ENCODE data around the gene RPS19. TPM values are rescaled to one million over a fixed set of nuclear protein-coding genes. Genes with fewer than 3 reads are reported as not detected.

Gene RPS19
- total RNA-seq, 1 experiment from 2014 or later = 3,020 TPM

GRCh38 chr19:41861116-41861768, 1.2 kb downstream of the RPS19 start:
- Histone ChIP-seq H3K27ac (ENCODE audit: low read depth, low read length) (peak overlapping the region; percentile 99), H3K9ac (ENCODE audit: low read length) (peak overlapping the region; percentile 96), H3K4me1 (ENCODE audit: control insufficient read depth in 1 of 2, insufficient read depth in 2 of 2, low read length in 2 of 2) (peaks cover 26 to 55% of the 10 kb centered on the region in 2 experiments), H3K4me2 (ENCODE audit: low read length) (peak overlapping the region; percentile 88), H3K9me2 (ENCODE audit: insufficient read depth) (no peaks in the 10 kb centered on the region), H4K20me1 (ENCODE audit: insufficient read depth) (peaks cover 27% of the 10 kb centered on the region; the same call in 1 of the 2 replicates), H3K9me3 (ENCODE audit: control insufficient read depth in 1 of 2, insufficient read depth in 1 of 2, low read depth in 1 of 2, low read length in 2 of 2) (no peaks in the 10 kb centered on the region), H3K79me2 (ENCODE audit: insufficient read depth, low read length) (peaks cover 60% of the 10 kb centered on the region), H3K27me3 (ENCODE audit: insufficient read depth, low read length) (no peaks in the 10 kb centered on the region), H2AFZ (ENCODE audit: low read depth, low read length, poor library complexity, severe bottlenecking) (no peak overlapping the region), H3K4me3 (replicated peaks in 1 of 2; ENCODE audit: low read depth in 1 of 2, low read length in 2 of 2) (peak overlapping the region; percentile 73 to 100), H3K36me3 (ENCODE audit: control insufficient read depth in 1 of 2, insufficient read depth in 2 of 2, low read length in 2 of 2) (peaks cover 50 to 56% of the 10 kb centered on the region in 2 experiments)
- ATAC-seq (no peak), DNase-seq (ENCODE audit: low read depth, low spot score) (no peak)
- intact Hi-C loops (cut with micrococcal nuclease) = no loop called here
- ChIA-PET RAD21 (ENCODE audit: low non-redundant PET in 1 of 2, low total read pairs in 2 of 2, uncharacterized antibody in 2 of 2, unreplicated experiment in 2 of 2) (no interaction called here), POLR2A (interaction anchor here (0.6 to 3.2 kb wide), 4 partner anchors 11 to 98 kb away, joined by 4 to 36 read pairs (median 18); partner anchors contain the start of genes ARHGEF1 and RABAC1), CTCF (no interaction called here)
- TF ChIP-seq FOSL1 (IDR thresholded peaks at IDR 0.05; ENCODE audit: low read depth) (no peak), SIN3A (IDR thresholded peaks at IDR 0.05; ENCODE audit: low read depth) (no peak), SP1 (IDR thresholded peaks at IDR 0.05; ENCODE audit: low read depth) (no peak), ZBTB33 (IDR thresholded peaks at IDR 0.05; ENCODE audit: extremely low read depth, insufficient replicate concordance, low read length) (no peak), CEBPB (IDR thresholded peaks at IDR 0.05; ENCODE audit: low read depth) (no peak)
- BruUV-seq (replicated peaks) = TSS peak; percentile 52

- Histone ChIP-seq H3K4me3 (replicated peaks in 1 of 2; ENCODE audit: low read depth in 1 of 2, low read length in 2 of 2) (peak overlapping the region; percentile 73 to 100), H3K4me2 (ENCODE audit: low read length) (peak overlapping the region; percentile 88), H3K4me1 (ENCODE audit: control insufficient read depth in 1 of 2, insufficient read depth in 2 of 2, low read length in 2 of 2) (peaks cover 26 to 59% of the 10 kb centered on the region in 2 experiments), H3K9me3 (ENCODE audit: control insufficient read depth in 1 of 2, insufficient read depth in 1 of 2, low read depth in 1 of 2, low read length in 2 of 2) (no peaks in the 10 kb centered on the region), H3K79me2 (ENCODE audit: insufficient read depth, low read length) (peaks cover 66% of the 10 kb centered on the region), H3K9ac (ENCODE audit: low read length) (peak overlapping the region; percentile 96), H2AFZ (ENCODE audit: low read depth, low read length, poor library complexity, severe bottlenecking) (no peak overlapping the region), H3K27me3 (ENCODE audit: insufficient read depth, low read length) (no peaks in the 10 kb centered on the region), H3K9me2 (ENCODE audit: insufficient read depth) (no peaks in the 10 kb centered on the region), H3K36me3 (ENCODE audit: control insufficient read depth in 1 of 2, insufficient read depth in 2 of 2, low read length in 2 of 2) (peaks cover 52 to 60% of the 10 kb centered on the region in 2 experiments), H4K20me1 (ENCODE audit: insufficient read depth) (peaks cover 30% of the 10 kb centered on the region; the same call in 1 of the 2 replicates), H3K27ac (ENCODE audit: low read depth, low read length) (peak overlapping the region; percentile 99)
- ChIA-PET POLR2A (interaction anchor here (0.6 to 3.2 kb wide), 3 partner anchors 11 to 97 kb away, joined by 4 to 18 read pairs (median 4); partner anchors contain the start of genes ARHGEF1 and RABAC1), RAD21 (ENCODE audit: low non-redundant PET in 1 of 2, low total read pairs in 2 of 2, uncharacterized antibody in 2 of 2, unreplicated experiment in 2 of 2) (no interaction called here), CTCF (no interaction called here)
- ATAC-seq = no peak
- DNase-seq (ENCODE audit: low read depth, low spot score) = no peak
- intact Hi-C loops (cut with micrococcal nuclease) = no loop called here
- BruUV-seq (replicated peaks) = no TSS peak
- no peak for TF ChIP-seq EZH2 (IDR thresholded peaks at IDR 0.05)
- no peak for TF ChIP-seq ZFX (IDR thresholded peaks at IDR 0.05)
- TF ChIP-seq FOSL1 (IDR thresholded peaks at IDR 0.05; ENCODE audit: low read depth) = no peak
- TF ChIP-seq CTCF (IDR thresholded peaks at IDR 0.05 in 2 of 3, conservative IDR thresholded peaks at IDR 0.05 in 1 of 3; ENCODE audit: borderline replicate concordance in 1 of 3, insufficient read depth in 1 of 3, low read depth in 2 of 3, low read length in 2 of 3) = no peak
- TF ChIP-seq EGR1 (IDR thresholded peaks at IDR 0.05; ENCODE audit: low read depth) = no peak
- no peak for TF ChIP-seq TCF7L2 (IDR thresholded peaks at IDR 0.05; ENCODE audit: borderline replicate concordance, extremely low read depth, insufficient read depth, insufficient read length)
- no peak for TF ChIP-seq RAD21 (IDR thresholded peaks at IDR 0.05; ENCODE audit: low read depth)
- TF ChIP-seq POLR2A (IDR thresholded peaks at IDR 0.05; ENCODE audit: borderline replicate concordance, extremely low read depth, insufficient read depth, insufficient read length) = no peak
- TF ChIP-seq POLR2AphosphoS5 (IDR thresholded peaks at IDR 0.05; ENCODE audit: low read depth, low read length) = no peak
- TF ChIP-seq YY1 (IDR thresholded peaks at IDR 0.05; ENCODE audit: extremely low read depth, insufficient replicate concordance, low read depth, low read length) = no peak
These were observed 1.8 kb downstream of the RPS19 start for GRCh38 chr19:41861846-41862245.

Data from HCT116 (cell line).